ENCODE data around the gene BMAL1. TPM values are rescaled to one million over a fixed set of nuclear protein-coding genes. Genes with fewer than 3 reads are reported as not detected.

BMAL1 gene
- total RNA-seq, 1 experiment from 2014 or later = 3.2 TPM

GRCh38 chr11:13302420-13302958 is 24.9 kb downstream of the BMAL1 start:
- CTCF ChIA-PET = no interaction called here

GRCh38 chr11:13303668-13304649 is 26.4 kb downstream of the BMAL1 start:
- no TSS peak for BruUV-seq (replicated peaks)
- Histone ChIP-seq H3K9me3 (ENCODE audit: low read depth, low read length, poor library complexity, severe bottlenecking) (no peaks in the 10 kb centered on the region), H3K4me3 (ENCODE audit: low read depth, low read length, poor library complexity, severe bottlenecking) (no peak overlapping the region), H3K36me3 (ENCODE audit: insufficient read depth, low read length, poor library complexity, severe bottlenecking) (no peaks in the 10 kb centered on the region), H3K4me1 (ENCODE audit: insufficient read depth, low read length, poor library complexity, severe bottlenecking) (no peaks in the 10 kb centered on the region), H3K27me3 (replicated peaks; ENCODE audit: insufficient read depth, low read depth, low read length, poor library complexity) (no peaks in the 10 kb centered on the region), H3K27ac (ENCODE audit: low read depth, low read length, poor library complexity, severe bottlenecking) (no peak overlapping the region)
- CTCF ChIA-PET = no interaction called here
- intact Hi-C loops (cut with micrococcal nuclease; ENCODE audit: unreplicated experiment) = no loop called here
- no peak for TF ChIP-seq EZH2 (IDR thresholded peaks at IDR 0.05; ENCODE audit: borderline replicate concordance, low read depth, low read length, poor library complexity, severe bottlenecking)
- TF ChIP-seq CTCF (conservative IDR thresholded peaks at IDR 0.05; ENCODE audit: low read depth, low read length) = no peak
- POLR2A ChIA-PET (ENCODE audit: low non-redundant PET) = no interaction called here
- no peak for DNase-seq (ENCODE audit: low spot score)

More at GRCh38 chr11:13302420-13302958, 24.9 kb downstream of the BMAL1 start:
- TF ChIP-seq CTCF (conservative IDR thresholded peaks at IDR 0.05; ENCODE audit: low read depth, low read length) (no peak), EZH2 (IDR thresholded peaks at IDR 0.05; ENCODE audit: borderline replicate concordance, low read depth, low read length, poor library complexity, severe bottlenecking) (no peak)
- no peaks in the 10 kb centered on the region for H3K27me3 ChIP-seq (replicated peaks; ENCODE audit: insufficient read depth, low read depth, low read length, poor library complexity)
- no peaks in the 10 kb centered on the region for H3K9me3 ChIP-seq (ENCODE audit: low read depth, low read length, poor library complexity, severe bottlenecking)
- no peaks in the 10 kb centered on the region for H3K4me1 ChIP-seq (ENCODE audit: insufficient read depth, low read length, poor library complexity, severe bottlenecking)
- H3K4me3 ChIP-seq (ENCODE audit: low read depth, low read length, poor library complexity, severe bottlenecking) = no peak overlapping the region
- BruUV-seq (replicated peaks) = no TSS peak
- intact Hi-C loops (cut with micrococcal nuclease; ENCODE audit: unreplicated experiment) = no loop called here
- no peak overlapping the region for H3K27ac ChIP-seq (ENCODE audit: low read depth, low read length, poor library complexity, severe bottlenecking)
- POLR2A ChIA-PET (ENCODE audit: low non-redundant PET) = no interaction called here
- no peak for DNase-seq (ENCODE audit: low spot score)
- H3K36me3 ChIP-seq (ENCODE audit: insufficient read depth, low read length, poor library complexity, severe bottlenecking) = no peaks in the 10 kb centered on the region

GRCh38 chr11:13304655-13305335 is 27.2 kb downstream of the BMAL1 start:
- no peak for DNase-seq (ENCODE audit: low spot score)
- Histone ChIP-seq H3K36me3 (ENCODE audit: insufficient read depth, low read length, poor library complexity, severe bottlenecking) (no peaks in the 10 kb centered on the region), H3K4me1 (ENCODE audit: insufficient read depth, low read length, poor library complexity, severe bottlenecking) (no peaks in the 10 kb centered on the region), H3K4me3 (ENCODE audit: low read depth, low read length, poor library complexity, severe bottlenecking) (no peak overlapping the region), H3K27me3 (replicated peaks; ENCODE audit: insufficient read depth, low read depth, low read length, poor library complexity) (no peaks in the 10 kb centered on the region), H3K27ac (ENCODE audit: low read depth, low read length, poor library complexity, severe bottlenecking) (no peak overlapping the region), H3K9me3 (ENCODE audit: low read depth, low read length, poor library complexity, severe bottlenecking) (no peaks in the 10 kb centered on the region)
- CTCF ChIA-PET = no interaction called here
- intact Hi-C loops (cut with micrococcal nuclease; ENCODE audit: unreplicated experiment) = no loop called here
- POLR2A ChIA-PET (ENCODE audit: low non-redundant PET) = no interaction called here
- BruUV-seq (replicated peaks) = no TSS peak
- TF ChIP-seq CTCF (conservative IDR thresholded peaks at IDR 0.05; ENCODE audit: low read depth, low read length) = no peak
- no peak for TF ChIP-seq EZH2 (IDR thresholded peaks at IDR 0.05; ENCODE audit: borderline replicate concordance, low read depth, low read length, poor library complexity, severe bottlenecking)
